Measurements from ENCODE around the gene SNX32.

Gene SNX32

DNA sequence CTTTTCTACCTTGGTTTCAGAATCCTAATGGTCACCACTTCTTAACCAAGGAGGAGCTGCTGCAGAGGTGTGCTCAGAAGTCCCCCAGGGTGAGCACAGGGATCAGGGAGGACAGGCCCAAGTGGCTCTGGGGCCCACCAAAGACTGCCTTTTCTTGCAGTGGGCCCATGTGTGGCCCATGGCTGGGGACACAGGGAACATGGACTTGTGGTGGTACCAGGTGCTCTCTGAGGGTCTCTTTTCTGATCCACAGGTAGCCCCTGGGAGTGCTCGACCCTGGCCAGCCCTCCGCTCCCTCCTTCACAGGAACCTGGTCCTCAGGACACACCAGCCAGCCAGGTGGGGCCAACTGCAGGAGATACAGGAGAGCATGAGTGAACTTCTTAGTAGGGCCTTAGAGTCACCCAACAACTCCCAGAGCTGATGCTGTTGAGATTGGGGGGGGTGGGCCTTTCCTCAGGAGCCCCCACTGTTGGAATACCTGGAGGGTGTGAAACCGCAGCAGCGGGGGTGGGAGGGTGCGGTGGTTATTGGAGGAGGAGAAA, 28.5 kb downstream of the SNX32 start:
- H3K27ac ChIP-seq: peak overlapping the region; percentile 99; the same call in 1 of the 2 replicates
- TF ChIP-seq ZFX (IDR thresholded peaks at IDR 0.05; ENCODE audit: borderline replicate concordance) (no peak), CTCF (IDR thresholded peaks at IDR 0.05) (no peak)

GRCh38 chr11:65862941-65863888, 29.5 kb downstream of the SNX32 start:
- TF ChIP-seq CTCF (IDR thresholded peaks at IDR 0.05) (no peak), ZFX (IDR thresholded peaks at IDR 0.05; ENCODE audit: borderline replicate concordance) (no peak)
- no peak overlapping the region for H3K27ac ChIP-seq

- H3K27ac ChIP-seq: no peak overlapping the region
- TF ChIP-seq ZFX (IDR thresholded peaks at IDR 0.05; ENCODE audit: borderline replicate concordance) (no peak), CTCF (IDR thresholded peaks at IDR 0.05) (no peak)
Measured at GRCh38 chr11:65863889-65864705, 30.3 kb downstream of the SNX32 start.

DNA sequence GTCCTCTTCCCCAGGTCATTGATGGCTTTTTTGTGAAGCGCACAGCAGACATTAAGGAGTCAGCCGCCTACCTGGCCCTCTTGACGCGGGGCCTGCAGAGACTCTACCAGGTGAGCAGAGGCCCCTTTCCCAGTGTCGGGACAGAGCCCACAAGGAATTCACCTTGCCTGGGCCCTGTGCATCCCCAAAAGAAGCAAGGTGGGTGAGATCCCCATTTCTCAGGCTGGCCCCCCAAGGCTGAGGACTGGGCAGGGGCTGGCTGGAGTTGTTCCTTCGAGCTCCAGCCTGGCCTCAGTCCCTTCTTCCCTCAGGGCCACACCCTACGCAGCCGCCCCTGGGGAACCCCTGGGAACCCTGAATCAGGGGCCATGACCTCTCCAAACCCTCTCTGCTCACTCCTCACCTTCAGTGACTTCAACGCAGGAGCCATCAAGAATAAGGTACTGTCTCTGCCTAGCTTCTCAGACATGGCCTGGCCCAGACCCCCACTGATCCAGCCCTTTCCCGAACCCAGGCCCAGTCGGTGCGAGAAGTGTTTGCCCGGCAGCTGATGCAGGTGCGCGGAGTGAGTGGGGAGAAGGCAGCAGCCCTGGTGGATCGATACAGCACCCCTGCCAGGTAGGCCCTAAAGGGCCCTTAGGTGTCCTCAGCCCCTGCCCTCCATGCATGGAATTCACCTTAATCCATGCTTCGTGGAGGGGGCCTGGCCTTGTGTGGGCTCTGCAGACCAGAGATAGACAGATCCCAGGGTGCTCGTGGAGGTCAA, 31.1 kb downstream of the SNX32 start:
- H3K27ac ChIP-seq: no peak overlapping the region
- TF ChIP-seq ZFX (IDR thresholded peaks at IDR 0.05; ENCODE audit: borderline replicate concordance) (no peak), CTCF (IDR thresholded peaks at IDR 0.05) (no peak)

- no peak overlapping the region for H3K27ac ChIP-seq
- TF ChIP-seq CTCF (IDR thresholded peaks at IDR 0.05) (no peak), ZFX (IDR thresholded peaks at IDR 0.05; ENCODE audit: borderline replicate concordance) (no peak)
Measured at GRCh38 chr11:65865550-65866172, 31.9 kb downstream of the SNX32 start.

DNA sequence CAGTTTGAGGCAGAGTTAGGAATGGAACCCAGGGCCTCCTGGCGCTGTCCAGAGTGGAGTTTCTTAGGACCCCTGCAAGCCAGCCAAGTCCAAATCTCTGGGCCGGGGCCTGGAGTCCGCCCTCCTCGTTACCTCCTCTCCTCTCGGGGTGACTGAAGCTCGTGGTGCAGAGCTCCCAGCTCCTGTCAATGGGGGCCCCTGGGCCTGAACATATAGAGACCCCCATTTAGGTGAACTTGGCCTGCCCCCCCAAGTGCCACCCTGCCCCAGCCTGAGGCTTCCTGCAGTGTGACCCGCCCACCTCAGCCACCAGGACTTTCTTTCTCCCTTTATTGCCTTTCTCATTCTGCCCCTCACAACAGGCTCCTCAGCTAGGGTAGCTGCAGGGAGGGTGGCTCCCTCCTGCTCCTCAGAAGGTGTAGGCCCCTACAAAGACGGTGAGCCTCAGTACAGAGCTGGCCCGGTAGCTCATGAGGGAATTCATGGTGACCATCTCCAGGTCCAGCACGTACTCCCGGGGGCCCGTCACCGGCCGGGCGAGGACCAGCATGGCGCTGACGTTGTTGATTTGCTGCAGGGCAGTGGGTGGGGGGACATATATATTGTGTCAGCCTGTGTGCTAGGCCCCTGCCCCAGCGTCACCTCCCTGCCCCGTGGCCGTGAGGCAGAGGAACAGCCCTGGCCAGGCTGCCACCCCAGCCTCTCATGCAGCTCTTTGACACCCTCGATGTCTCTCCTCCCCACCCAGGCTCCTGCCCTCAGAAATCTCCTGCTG, 32.9 kb downstream of the SNX32 start:
- peak overlapping the region; percentile 23 for H3K27ac ChIP-seq
- TF ChIP-seq CTCF (IDR thresholded peaks at IDR 0.05) (no peak), ZFX (IDR thresholded peaks at IDR 0.05; ENCODE audit: borderline replicate concordance) (no peak)
